GM18507 (cell line): ENCODE data around the gene GNPNAT1.
"Not testable (repeated sequence)": the region's sequence is repeated elsewhere in the genome, so short reads cannot be mapped to it uniquely, and the experiment has no call there.

Source experiments
- DNase-seq: peaks from one replicate; pipeline ENCODE4 v3.0.0; 2011; ENCODE audit warnings: low read depth; ENCODE audit not compliant: insufficient read length; ENCODE audit errors: extremely low spot score
- FAIRE-seq: peaks from 2 replicates; lab custom pipeline; 2011; peaks lifted over from hg19 to GRCh38; lab: Jason Lieb, UNC

Gene GNPNAT1

GRCh38 chr14:52790756-52791222 lies 618 bp downstream of the GNPNAT1 start:
- DNase-seq (no peak), FAIRE-seq (no peak)

GRCh38 chr14:52790011-52790755 lies 1.2 kb downstream of the GNPNAT1 start:
- FAIRE-seq, result no peak
- no peak for DNase-seq

- FAIRE-seq, result no peak
- no peak for DNase-seq
Measured at GRCh38 chr14:52789118-52789517, 2.3 kb downstream of the GNPNAT1 start.

- FAIRE-seq, result no peak
Measured at GRCh38 chr14:52786887-52787286, 4.5 kb downstream of the GNPNAT1 start.

GRCh38 chr14:52783206-52783605 lies 8.2 kb downstream of the GNPNAT1 start:
- no peak for FAIRE-seq
- DNase-seq, result no peak

More at GRCh38 chr14:52786887-52787286, 4.5 kb downstream of the GNPNAT1 start:
- DNase-seq, result no peak

GRCh38 chr14:52781629-52782028 lies 9.8 kb downstream of the GNPNAT1 start:
- DNase-seq, result no peak
- peak; percentile 21 for FAIRE-seq

- FAIRE-seq (no peak), DNase-seq (no peak)
Measured at GRCh38 chr14:52780893-52781292, 10.5 kb downstream of the GNPNAT1 start.

GRCh38 chr14:52778702-52779101 lies 12.7 kb downstream of the GNPNAT1 start:
- FAIRE-seq, result no peak
- no peak for DNase-seq

- DNase-seq (no peak), FAIRE-seq (no peak)
Measured at GRCh38 chr14:52776816-52777215, 14.6 kb downstream of the GNPNAT1 start.

- FAIRE-seq (no peak), DNase-seq (no peak)
Measured at GRCh38 chr14:52769887-52770286, 21.5 kb downstream of the GNPNAT1 start.

- FAIRE-seq, result peak; percentile 36
- no peak for DNase-seq
Measured at GRCh38 chr14:52767058-52767833, 24.2 kb downstream of the GNPNAT1 start.

- not testable (repeated sequence) for FAIRE-seq, DNase-seq
Measured at GRCh38 chr14:52762923-52763322, 28.5 kb downstream of the GNPNAT1 start.

GRCh38 chr14:52759145-52759544 lies 32.3 kb downstream of the GNPNAT1 start:
- DNase-seq (no peak), FAIRE-seq (no peak)

GRCh38 chr14:52755607-52756316 lies 35.6 kb downstream of the GNPNAT1 start:
- FAIRE-seq, result no peak
- DNase-seq, result no peak

GRCh38 chr14:52748647-52749292 lies 42.6 kb downstream of the GNPNAT1 start:
- DNase-seq, result no peak

GRCh38 chr14:52741865-52742264 lies 49.5 kb downstream of the GNPNAT1 start:
- peak; percentile 75 for FAIRE-seq
- DNase-seq, result no peak

More at GRCh38 chr14:52748647-52749292, 42.6 kb downstream of the GNPNAT1 start:
- no peak for FAIRE-seq

GRCh38 chr14:52740751-52741150 lies 50.7 kb downstream of the GNPNAT1 start:
- no peak for FAIRE-seq
- no peak for DNase-seq

GRCh38 chr14:52738409-52738808 lies 53.0 kb downstream of the GNPNAT1 start:
- FAIRE-seq, result no peak

GRCh38 chr14:52735921-52736489 lies 55.4 kb downstream of the GNPNAT1 start:
- no peak for DNase-seq
- FAIRE-seq, result peak; percentile 15

More at GRCh38 chr14:52738409-52738808, 53.0 kb downstream of the GNPNAT1 start:
- DNase-seq, result no peak
